ENCODE data around the gene FGD2. TPM values are rescaled to one million over a fixed set of nuclear protein-coding genes. Genes with fewer than 3 reads are reported as not detected.

The FGD2 gene
- total and polyA plus RNA-seq, 9 of the 15 experiments (the other 6 are each of a cell fraction or from before 2014, with no cell fraction given), result 0.09 TPM; not detected in 8

GRCh38 chr6:37054580-37054979, 49.1 kb downstream of the FGD2 start:
- no peaks in the 10 kb centered on the region for H3K27me3 ChIP-seq (ENCODE audit: control insufficient read depth in 2 of 2, insufficient read depth in 2 of 2, low read length in 2 of 2)
- ChIA-PET POLR2A (interaction anchor here (1.1 kb wide), 1 partner anchor 25 kb away, joined by 3 read pairs; no protein-coding TSS in a partner anchor), CTCF (ENCODE audit: low intra/inter-chr PET ratio) (no interaction called here)
- H3K9ac ChIP-seq (ENCODE audit: insufficient read depth in 1 of 2, low read depth in 2 of 2, low read length in 2 of 2), result peak overlapping the region in 1 of 2 experiments; percentile 10; a peak in 1 of 4 replicates
- H2AFZ ChIP-seq (ENCODE audit: low read depth, low read length), result 0 out of 2 replicates have a peak overlapping the region, but pooled peaks have one; percentile 15
- WGBS (ENCODE audit: insufficient coverage, low coverage, missing lambda C conversion rate), result 73% methylated on average over 9 of the region's 9 CpGs
- peaks cover 25% of the 10 kb centered on the region; the same call in 2 of the 3 replicates for H3K79me2 ChIP-seq (ENCODE audit: control insufficient read depth, insufficient read depth, low read length)
- in situ Hi-C loops (cut with MboI), result loop anchor here (5.0 to 10.0 kb wide), 2 partner anchors 118 to 150 kb away; partner anchors contain the start of gene PIM1
- H3K4me2 ChIP-seq (ENCODE audit: insufficient read depth, low read length), result no peak overlapping the region
- H3K9me1 ChIP-seq (ENCODE audit: control insufficient read depth, insufficient read depth, low read length), result no peaks in the 10 kb centered on the region
- FAIRE-seq (no peak), ATAC-seq (no peak), DNase-seq (ENCODE audit: extremely low read depth in 1 of 4, low spot score in 3 of 4) (no peak)
- intact Hi-C loops (cut with micrococcal nuclease), result no loop called here
- no peak overlapping the region for H3K4me3 ChIP-seq
- no peak overlapping the region for H3K27ac ChIP-seq (ENCODE audit: extremely low read depth, low read depth, low read length)
- H3K4me1 ChIP-seq (replicated peaks in 1 of 2; ENCODE audit: control insufficient read depth in 2 of 2, insufficient read depth in 2 of 2, low read length in 2 of 2), result peaks cover 49 to 67% of the 10 kb centered on the region in 2 experiments
- H4K20me1 ChIP-seq (replicated peaks; ENCODE audit: control insufficient read depth, insufficient read depth, low read length), result no peaks in the 10 kb centered on the region
- H3K9me3 ChIP-seq (replicated peaks; ENCODE audit: control insufficient read depth, insufficient read depth, low read depth, low read length), result no peaks in the 10 kb centered on the region
- no TSS peak for BruUV-seq (replicated peaks)
- H3K36me3 ChIP-seq (ENCODE audit: control insufficient read depth, insufficient read depth, low read length), result no peaks in the 10 kb centered on the region
- TF ChIP-seq ZEB2 (IDR thresholded peaks at IDR 0.05) (no peak), ZNF324 (CRISPR knock-in tag; IDR thresholded peaks at IDR 0.05) (no peak), STAT6 (CRISPR knock-in tag; IDR thresholded peaks at IDR 0.05) (no peak), KDM1A (IDR thresholded peaks at IDR 0.05) (peak; percentile 70 to 78), MTA3 (IDR thresholded peaks at IDR 0.05; ENCODE audit: borderline replicate concordance) (no peak), ZBTB34 (CRISPR knock-in tag; IDR thresholded peaks at IDR 0.05) (no peak), HCFC1 (IDR thresholded peaks at IDR 0.05; ENCODE audit: low read depth, low read length) (no peak), SRSF7 (optimal IDR thresholded peaks at IDR 0.05; ENCODE audit: low read depth, low read length) (no peak), SNAPC5 (CRISPR knock-in tag; IDR thresholded peaks at IDR 0.05) (no peak), ZKSCAN3 (CRISPR knock-in tag; IDR thresholded peaks at IDR 0.05) (no peak), ZNF398 (CRISPR knock-in tag; IDR thresholded peaks at IDR 0.05) (no peak), RBM25 (IDR thresholded peaks at IDR 0.05; ENCODE audit: low read depth, low read length, severe bottlenecking) (peak; percentile 60), MLLT1 (IDR thresholded peaks at IDR 0.05) (no peak), SMARCA5 (IDR thresholded peaks at IDR 0.05) (peak; percentile 86), ZNF23 (CRISPR knock-in tag; IDR thresholded peaks at IDR 0.05) (no peak), RFX5 (IDR thresholded peaks at IDR 0.05; ENCODE audit: low read depth, low read length) (no peak)
